Adipocyte (in vitro differentiated cells): ENCODE measurements around the gene PITPNC1.
"Not testable (repeated sequence)": the region's sequence is repeated elsewhere in the genome, so short reads cannot be mapped to it uniquely, and the experiment has no call there.

Source experiments
- DNase-seq: peaks from one replicate; pipeline ENCODE4 v3.0.0-alpha.2; 2015; ENCODE audit warnings: low read depth
- H3K27me3 ChIP-seq: replicated peaks from 2 replicates; pipeline ENCODE4 v1.7.0; 2013; ENCODE audit warnings: mild to moderate bottlenecking, low read length, moderate library complexity; ENCODE audit not compliant: control insufficient read depth, insufficient read depth
- H3K36me3 ChIP-seq: 2 replicates; pipeline ENCODE4 v1.7.0; 2013; ENCODE audit warnings: low read length, mild to moderate bottlenecking, moderate library complexity; ENCODE audit not compliant: control insufficient read depth, insufficient read depth, severe bottlenecking
- H3K4me1 ChIP-seq: 2 replicates; pipeline ENCODE4 v1.7.0; 2013; ENCODE audit warnings: mild to moderate bottlenecking, low read length, moderate library complexity; ENCODE audit not compliant: control insufficient read depth, insufficient read depth
- H3K4me3 ChIP-seq: 2 replicates; pipeline ENCODE4 v1.7.0; 2013; ENCODE audit warnings: mild to moderate bottlenecking, low read length, moderate library complexity
- H3K9ac ChIP-seq: 2 replicates; pipeline ENCODE4 v1.7.0; 2013; ENCODE audit warnings: mild to moderate bottlenecking, low read length, moderate library complexity
- H3K9me3 ChIP-seq: 2 replicates; pipeline ENCODE4 v1.7.0; 2013; ENCODE audit warnings: mild to moderate bottlenecking, low read length, moderate library complexity; ENCODE audit not compliant: control insufficient read depth

Gene PITPNC1

DNA sequence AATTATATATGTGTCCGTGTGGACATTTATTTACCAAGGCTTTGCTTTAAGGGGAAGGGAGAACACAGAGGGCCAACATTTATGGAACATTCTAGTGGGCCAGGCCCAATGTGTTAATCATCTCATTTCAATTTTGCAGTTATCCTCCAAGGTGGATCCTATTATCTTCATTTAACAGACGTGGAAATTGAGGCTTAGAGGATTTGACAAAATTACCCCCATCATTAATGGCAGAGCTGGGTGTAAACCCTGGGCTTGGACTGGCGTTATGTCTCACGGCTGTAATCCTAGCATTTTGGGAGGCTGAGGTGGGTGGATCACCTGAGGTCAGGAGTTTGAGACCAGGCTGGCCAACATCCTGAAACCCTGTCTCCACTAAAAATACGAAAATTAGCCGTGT lies 26.4 kb downstream of the PITPNC1 start:
- DNase-seq, result no peak
- H3K4me1 ChIP-seq, result no peaks in the 10 kb centered on the region
- no peak overlapping the region for H3K4me3 ChIP-seq

DNA sequence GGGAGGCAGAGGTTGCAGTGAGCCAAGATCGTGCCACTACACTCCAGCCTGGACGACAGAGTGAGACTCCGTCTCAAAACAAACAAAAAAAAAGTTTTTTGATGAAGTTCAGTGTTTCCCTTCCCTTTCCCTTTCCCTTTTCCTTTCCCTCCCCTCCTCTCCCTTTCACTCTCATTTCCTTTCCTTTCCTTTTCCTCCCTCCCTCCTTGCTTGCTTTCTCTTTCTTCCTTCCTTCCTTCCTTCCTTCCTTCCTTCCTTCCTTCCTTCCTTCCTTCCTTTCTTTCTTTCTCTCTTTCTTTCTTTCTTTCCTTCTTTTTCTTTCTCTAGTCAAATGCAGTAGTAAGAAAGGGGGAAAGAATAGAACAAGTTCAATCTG lies 31.4 kb downstream of the PITPNC1 start:
- H3K9me3 ChIP-seq, H3K36me3 ChIP-seq, H3K4me1 ChIP-seq, H3K9ac ChIP-seq, H3K27me3 ChIP-seq, H3K4me3 ChIP-seq, DNase-seq: not testable (repeated sequence)

More for the DNA sequence above, 26.4 kb downstream of the PITPNC1 start:
- no peaks in the 10 kb centered on the region for H3K36me3 ChIP-seq
- H3K9ac ChIP-seq, result no peak overlapping the region
- H3K9me3 ChIP-seq, result no peaks in the 10 kb centered on the region
- no peaks in the 10 kb centered on the region for H3K27me3 ChIP-seq

DNA sequence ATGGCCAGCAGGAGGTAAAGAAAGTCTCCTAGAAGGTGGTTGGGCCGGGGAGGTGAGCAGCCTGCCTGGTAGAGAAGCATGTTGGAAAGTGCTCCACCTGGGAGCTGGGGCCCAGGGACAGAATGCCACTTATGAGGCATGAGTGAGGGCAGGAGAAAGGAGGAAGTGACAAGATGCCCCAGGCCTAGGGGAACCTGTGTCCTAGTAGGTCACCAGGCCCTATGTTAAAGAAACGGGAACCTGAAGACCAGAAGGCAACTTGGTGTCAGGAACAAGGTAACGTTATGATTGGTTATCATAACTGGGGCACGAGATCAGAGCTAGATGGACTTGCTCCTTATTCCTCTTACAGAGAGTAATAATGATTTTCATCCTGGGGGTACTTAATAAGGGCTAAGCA lies 34.3 kb downstream of the PITPNC1 start:
- no peak overlapping the region for H3K9ac ChIP-seq
- H3K36me3 ChIP-seq, result no peaks in the 10 kb centered on the region
- no peaks in the 10 kb centered on the region for H3K4me1 ChIP-seq
- no peaks in the 10 kb centered on the region for H3K27me3 ChIP-seq
- H3K9me3 ChIP-seq, result peaks cover 5% of the 10 kb centered on the region
- DNase-seq, result no peak
- H3K4me3 ChIP-seq, result no peak overlapping the region

DNA sequence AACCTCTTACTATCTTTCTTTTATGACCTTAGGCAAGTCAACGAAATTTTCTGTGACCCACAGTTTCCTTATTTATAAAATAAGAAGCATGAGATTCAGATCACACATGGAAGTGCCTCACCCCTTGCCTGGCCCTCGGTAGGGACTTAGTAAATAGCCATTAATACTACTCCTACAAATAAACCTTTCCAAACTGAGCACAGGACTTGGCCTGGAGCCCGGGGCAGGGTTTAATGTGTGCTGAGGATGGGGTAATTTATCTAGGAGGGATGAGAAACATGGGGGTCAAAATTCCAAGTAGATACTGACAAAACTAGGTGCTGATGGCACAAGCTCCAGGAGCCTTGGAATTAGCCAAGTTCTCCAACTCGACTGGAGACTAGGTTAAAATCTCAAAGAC lies 35.0 kb downstream of the PITPNC1 start:
- H3K27me3 ChIP-seq, result no peaks in the 10 kb centered on the region
- H3K9me3 ChIP-seq, result peaks cover 5% of the 10 kb centered on the region
- no peak overlapping the region for H3K4me3 ChIP-seq
- H3K4me1 ChIP-seq, result no peaks in the 10 kb centered on the region
- no peak for DNase-seq
- no peaks in the 10 kb centered on the region for H3K36me3 ChIP-seq
- H3K9ac ChIP-seq, result no peak overlapping the region

DNA sequence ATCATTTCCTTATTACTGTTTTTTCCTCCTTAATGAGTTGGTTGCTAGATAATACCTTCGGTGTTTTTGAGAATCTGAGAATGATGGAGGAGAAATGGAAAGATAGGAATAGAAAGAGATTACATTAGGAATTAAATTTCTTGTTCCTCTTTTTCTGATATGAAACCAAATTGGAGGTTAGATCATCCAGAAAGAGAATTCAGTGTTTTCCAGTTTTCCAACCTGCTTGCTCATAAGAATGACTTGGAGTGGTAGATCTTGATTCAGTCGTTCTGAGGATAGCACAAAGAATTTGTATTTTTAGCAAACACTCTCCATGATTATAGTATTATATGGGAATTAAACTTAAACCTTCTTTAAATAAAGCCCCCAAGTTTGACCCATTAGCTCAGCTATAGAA lies 35.9 kb downstream of the PITPNC1 start:
- DNase-seq, result no peak
- no peak overlapping the region for H3K4me3 ChIP-seq
- H3K9me3 ChIP-seq, result peaks cover 5% of the 10 kb centered on the region
- no peaks in the 10 kb centered on the region for H3K4me1 ChIP-seq
- no peaks in the 10 kb centered on the region for H3K27me3 ChIP-seq
- no peaks in the 10 kb centered on the region for H3K36me3 ChIP-seq
- H3K9ac ChIP-seq, result no peak overlapping the region

DNA sequence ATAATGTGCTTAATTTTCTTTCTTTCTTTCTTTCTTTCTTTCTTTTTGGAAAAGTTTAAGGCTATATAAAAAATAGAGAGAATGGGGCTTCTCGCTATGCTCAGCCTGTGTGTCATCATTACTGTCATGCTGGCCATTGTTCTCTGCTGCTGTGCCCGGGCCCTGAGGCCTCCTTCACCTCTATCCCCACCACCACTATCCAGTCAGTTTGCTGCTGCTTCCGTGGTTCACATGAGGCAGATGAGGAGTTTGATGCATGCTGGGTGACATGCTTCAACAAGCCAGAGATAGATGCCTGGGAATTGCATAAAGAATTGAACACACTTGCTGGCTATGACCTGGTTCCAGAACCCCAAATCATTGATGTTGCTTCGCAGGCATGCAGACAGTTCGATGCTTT lies 36.3 kb downstream of the PITPNC1 start:
- no peaks in the 10 kb centered on the region for H3K27me3 ChIP-seq
- H3K9me3 ChIP-seq, result peaks cover 5% of the 10 kb centered on the region
- no peaks in the 10 kb centered on the region for H3K4me1 ChIP-seq
- H3K9ac ChIP-seq, result no peak overlapping the region
- H3K36me3 ChIP-seq, result no peaks in the 10 kb centered on the region
- no peak overlapping the region for H3K4me3 ChIP-seq
- no peak for DNase-seq

DNA sequence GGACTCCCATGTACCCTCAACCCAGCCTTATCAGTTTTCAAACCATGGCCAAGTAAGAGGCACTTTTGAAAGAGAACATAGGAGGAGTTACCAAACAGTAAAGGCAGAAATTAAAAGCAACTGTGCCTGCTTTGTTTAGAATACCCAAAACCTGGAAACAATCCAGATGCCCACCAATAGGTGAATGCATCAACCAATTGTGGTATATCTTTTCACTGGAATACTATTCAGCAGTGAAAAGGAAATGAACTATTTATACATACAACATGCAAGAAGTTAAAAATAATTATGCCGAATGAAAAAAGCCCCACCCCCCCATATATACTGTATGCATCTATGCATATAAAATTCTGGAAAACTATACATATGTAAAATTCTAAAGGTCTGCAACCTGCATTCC lies 37.0 kb downstream of the PITPNC1 start:
- Histone ChIP-seq H3K4me3 (no peak overlapping the region), H3K9ac (no peak overlapping the region), H3K9me3 (peaks cover 5% of the 10 kb centered on the region), H3K36me3 (no peaks in the 10 kb centered on the region), H3K27me3 (no peaks in the 10 kb centered on the region), H3K4me1 (no peaks in the 10 kb centered on the region)
- DNase-seq, result no peak

DNA sequence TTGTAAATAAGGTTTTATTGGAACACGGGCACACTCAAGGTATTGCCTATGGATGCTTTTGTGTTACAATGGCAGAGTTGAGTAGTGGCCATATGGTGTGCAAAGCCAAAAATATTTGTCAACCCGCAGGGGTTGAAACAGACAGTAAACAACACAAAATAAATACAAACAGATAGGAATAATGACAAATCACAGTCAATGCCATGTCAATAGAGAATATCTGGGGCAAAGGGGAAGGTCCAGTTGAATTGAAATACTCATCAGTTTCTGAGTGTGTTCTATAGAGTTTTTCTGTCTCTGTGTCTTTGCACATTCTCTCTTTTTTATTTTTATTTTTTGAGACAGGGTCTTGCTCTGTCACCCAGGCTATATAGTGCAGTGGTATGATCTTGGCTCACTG lies 37.5 kb downstream of the PITPNC1 start:
- Histone ChIP-seq H3K36me3 (no peaks in the 10 kb centered on the region), H3K4me3 (no peak overlapping the region), H3K9ac (no peak overlapping the region), H3K9me3 (peaks cover 5% of the 10 kb centered on the region), H3K27me3 (no peaks in the 10 kb centered on the region), H3K4me1 (no peaks in the 10 kb centered on the region)
- DNase-seq, result no peak

DNA sequence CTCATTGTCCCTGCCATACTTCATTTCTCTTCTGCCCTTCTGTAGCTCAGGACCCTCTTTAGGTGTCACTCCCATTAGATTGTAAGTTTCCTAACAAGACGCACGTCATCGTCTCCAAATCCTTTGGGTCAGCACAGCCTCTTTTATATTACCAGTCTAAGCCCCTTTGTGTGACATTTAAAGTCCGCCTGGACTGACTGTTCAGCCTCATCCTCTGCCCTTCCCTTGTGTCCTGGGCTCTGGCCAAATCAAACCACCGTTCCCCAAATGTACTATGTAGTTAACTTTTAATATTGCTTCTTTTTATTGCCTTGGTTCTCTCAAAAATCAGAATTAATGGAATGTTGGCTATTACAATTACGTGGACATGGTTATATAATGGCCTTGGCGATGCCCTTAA lies 38.2 kb downstream of the PITPNC1 start:
- no peak overlapping the region for H3K9ac ChIP-seq
- no peaks in the 10 kb centered on the region for H3K4me1 ChIP-seq
- no peak overlapping the region for H3K4me3 ChIP-seq
- peaks cover 5% of the 10 kb centered on the region for H3K9me3 ChIP-seq
- DNase-seq, result no peak
- H3K27me3 ChIP-seq, result no peaks in the 10 kb centered on the region
- no peaks in the 10 kb centered on the region for H3K36me3 ChIP-seq

DNA sequence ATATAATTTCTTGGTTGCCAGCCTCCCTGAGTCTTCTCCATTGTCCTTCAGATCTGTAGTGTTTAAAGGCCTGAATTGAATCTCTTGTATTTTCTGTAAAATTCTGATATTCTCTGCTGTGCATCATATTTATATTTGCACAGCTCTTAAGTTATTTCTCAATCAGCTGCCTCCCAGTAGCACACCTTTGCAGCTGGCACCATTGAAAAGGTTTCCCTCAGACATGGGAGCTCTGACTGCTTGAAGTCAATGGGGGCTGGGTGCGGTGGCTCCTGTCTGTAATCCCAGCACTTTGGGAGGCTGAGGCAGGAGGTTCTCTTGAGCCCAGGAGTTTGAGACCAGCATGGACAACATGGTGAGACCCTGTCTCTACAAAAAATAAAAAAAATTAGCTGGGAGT lies 40.4 kb downstream of the PITPNC1 start:
- Histone ChIP-seq H3K4me1 (peaks cover 4% of the 10 kb centered on the region), H3K4me3 (no peak overlapping the region), H3K36me3 (no peaks in the 10 kb centered on the region), H3K27me3 (no peaks in the 10 kb centered on the region), H3K9me3 (peaks cover 5% of the 10 kb centered on the region), H3K9ac (no peak overlapping the region)
- DNase-seq, result no peak

DNA sequence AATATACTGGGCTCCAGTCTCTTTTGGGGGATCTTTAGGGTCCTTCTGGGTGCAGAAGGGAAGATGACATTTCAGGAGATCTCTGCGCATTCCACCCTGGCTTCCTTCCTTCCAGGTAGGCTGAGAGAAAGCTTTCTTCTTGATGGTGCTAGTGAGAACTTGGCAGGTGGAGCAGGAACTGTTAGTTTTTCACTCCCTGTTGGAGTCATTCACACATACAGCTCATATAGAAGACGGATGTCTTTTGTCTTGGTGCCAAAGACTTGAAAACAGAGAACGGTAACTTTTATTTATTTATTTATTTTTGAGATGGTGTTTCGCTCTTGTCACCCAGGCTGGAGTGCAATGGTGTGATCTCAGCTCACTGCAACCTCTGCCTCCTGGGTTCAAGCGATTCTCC lies 43.9 kb downstream of the PITPNC1 start:
- Histone ChIP-seq H3K36me3 (no peaks in the 10 kb centered on the region), H3K9me3 (no peaks in the 10 kb centered on the region), H3K4me3 (no peak overlapping the region), H3K27me3 (no peaks in the 10 kb centered on the region), H3K4me1 (peaks cover 4% of the 10 kb centered on the region), H3K9ac (no peak overlapping the region)
- no peak for DNase-seq

DNA sequence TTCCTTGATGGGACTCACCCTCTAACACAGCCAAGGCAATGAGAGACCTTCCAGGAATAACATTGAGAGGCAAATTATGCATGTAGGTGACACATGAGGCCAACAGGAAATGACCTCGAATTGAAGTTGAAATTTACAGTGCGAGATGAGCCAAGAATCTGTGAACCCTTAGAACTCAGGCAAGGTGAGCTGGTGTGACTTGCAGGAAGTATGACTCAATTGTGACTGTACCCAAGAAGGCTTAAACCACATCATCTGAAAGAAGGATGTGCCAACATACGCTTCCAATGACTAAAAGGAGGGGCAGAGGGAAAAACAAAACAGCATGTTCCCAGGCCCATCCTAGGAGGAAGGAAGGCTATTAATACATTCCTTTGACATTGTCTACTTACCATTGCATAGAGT lies 44.8 kb downstream of the PITPNC1 start:
- Histone ChIP-seq H3K27me3 (no peaks in the 10 kb centered on the region), H3K4me1 (peaks cover 4% of the 10 kb centered on the region), H3K9me3 (no peaks in the 10 kb centered on the region), H3K36me3 (no peaks in the 10 kb centered on the region), H3K4me3 (no peak overlapping the region), H3K9ac (no peak overlapping the region)
- peak; percentile 53 for DNase-seq
